ENCODE measurements around the gene SNTB2. TPM values are rescaled to one million over a fixed set of nuclear protein-coding genes. Genes with fewer than 3 reads are reported as not detected.

The SNTB2 gene
- total RNA-seq, 1 donor from 2014 or later: 49.5 TPM

DNA sequence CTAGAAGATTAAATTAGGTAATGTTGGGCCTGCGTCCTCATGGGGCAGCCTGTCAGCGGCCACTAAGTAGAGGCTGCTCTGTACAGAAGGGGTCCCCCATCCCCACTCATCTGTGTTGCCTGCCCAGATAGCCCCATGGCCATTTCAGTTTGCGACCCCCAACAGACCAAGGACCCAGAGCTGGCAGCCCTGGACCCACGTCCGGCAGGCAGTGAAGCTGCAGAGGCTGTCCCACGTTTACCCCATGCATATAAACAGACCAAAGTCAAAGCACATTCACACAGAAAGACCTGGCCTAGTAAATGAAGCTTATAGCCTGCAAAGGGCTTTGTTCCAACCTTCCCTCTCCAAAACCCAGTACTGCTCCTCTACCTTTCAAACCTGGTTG, 138.8 kb downstream of the SNTB2 start:
- no peaks in the 10 kb centered on the region for H3K9me3 Mint-ChIP-seq (ENCODE audit: low read depth)
- peak overlapping the region; percentile 59 for H3K27ac Mint-ChIP-seq (ENCODE audit: unreplicated experiment)
- no peaks in the 10 kb centered on the region for H3K27me3 Mint-ChIP-seq (ENCODE audit: low read depth)

DNA sequence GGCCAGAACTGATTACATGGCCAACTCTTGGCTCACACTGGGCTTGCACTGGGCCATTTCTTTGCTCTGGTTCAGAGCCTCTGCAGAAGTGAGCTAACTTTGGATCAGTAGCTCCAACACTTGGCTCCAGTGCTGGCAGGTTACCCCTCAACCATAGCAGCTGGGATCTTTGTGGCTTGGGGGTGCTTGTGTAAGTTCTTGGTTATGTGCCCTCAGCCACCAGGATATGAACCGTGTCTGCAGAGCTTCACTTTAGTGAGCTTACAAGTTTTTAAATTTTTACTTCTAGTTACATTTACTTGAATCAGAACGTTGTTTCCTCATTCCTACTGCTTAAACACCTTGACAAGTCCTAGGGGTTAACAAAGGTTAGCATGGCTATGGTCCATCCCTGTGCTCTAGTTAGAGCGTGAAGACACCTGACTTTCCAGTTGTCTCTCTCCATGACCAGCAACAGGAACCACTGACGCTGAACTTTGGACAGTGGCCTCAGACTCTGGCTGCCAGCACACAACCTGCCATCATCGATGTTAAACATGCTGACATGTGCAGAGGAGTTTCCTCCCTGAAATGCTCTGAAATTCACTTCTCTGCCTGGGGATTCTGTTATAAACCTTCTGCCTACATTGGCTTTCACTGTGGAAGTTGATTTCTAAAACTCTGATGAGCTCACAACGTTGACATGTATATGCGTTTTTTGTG, 139.4 kb downstream of the SNTB2 start:
- Mint-ChIP-seq H3K27ac (ENCODE audit: unreplicated experiment) (peak overlapping the region; percentile 59), H3K36me3 (ENCODE audit: low read depth) (peaks cover 21% of the 10 kb centered on the region), H3K9me3 (ENCODE audit: low read depth) (no peaks in the 10 kb centered on the region), H3K4me3 (ENCODE audit: unreplicated experiment) (no peak overlapping the region), H3K27me3 (ENCODE audit: low read depth) (no peaks in the 10 kb centered on the region), H3K4me1 (ENCODE audit: low read depth) (peaks cover 46% of the 10 kb centered on the region)
- DNase-seq (ENCODE audit: low spot score): peak; percentile 6
- TF ChIP-seq, protein P1, sequence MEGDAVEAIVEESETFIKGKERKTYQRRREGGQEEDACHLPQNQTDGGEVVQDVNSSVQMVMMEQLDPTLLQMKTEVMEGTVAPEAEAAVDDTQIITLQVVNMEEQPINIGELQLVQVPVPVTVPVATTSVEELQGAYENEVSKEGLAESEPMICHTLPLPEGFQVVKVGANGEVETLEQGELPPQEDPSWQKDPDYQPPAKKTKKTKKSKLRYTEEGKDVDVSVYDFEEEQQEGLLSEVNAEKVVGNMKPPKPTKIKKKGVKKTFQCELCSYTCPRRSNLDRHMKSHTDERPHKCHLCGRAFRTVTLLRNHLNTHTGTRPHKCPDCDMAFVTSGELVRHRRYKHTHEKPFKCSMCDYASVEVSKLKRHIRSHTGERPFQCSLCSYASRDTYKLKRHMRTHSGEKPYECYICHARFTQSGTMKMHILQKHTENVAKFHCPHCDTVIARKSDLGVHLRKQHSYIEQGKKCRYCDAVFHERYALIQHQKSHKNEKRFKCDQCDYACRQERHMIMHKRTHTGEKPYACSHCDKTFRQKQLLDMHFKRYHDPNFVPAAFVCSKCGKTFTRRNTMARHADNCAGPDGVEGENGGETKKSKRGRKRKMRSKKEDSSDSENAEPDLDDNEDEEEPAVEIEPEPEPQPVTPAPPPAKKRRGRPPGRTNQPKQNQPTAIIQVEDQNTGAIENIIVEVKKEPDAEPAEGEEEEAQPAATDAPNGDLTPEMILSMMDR (IDR thresholded peaks at IDR 0.05): no peak

More for the DNA sequence above, 138.8 kb downstream of the SNTB2 start:
- TF ChIP-seq, protein P1 (IDR thresholded peaks at IDR 0.05): no peak
- peak; percentile 41 for DNase-seq (ENCODE audit: low spot score)
- Mint-ChIP-seq H3K36me3 (ENCODE audit: low read depth) (peaks cover 25% of the 10 kb centered on the region), H3K4me1 (ENCODE audit: low read depth) (peaks cover 44% of the 10 kb centered on the region), H3K4me3 (ENCODE audit: unreplicated experiment) (no peak overlapping the region)

- Mint-ChIP-seq H3K27me3 (ENCODE audit: low read depth) (no peaks in the 10 kb centered on the region), H3K4me3 (ENCODE audit: unreplicated experiment) (no peak overlapping the region), H3K9me3 (ENCODE audit: low read depth) (no peaks in the 10 kb centered on the region), H3K4me1 (ENCODE audit: low read depth) (peaks cover 46% of the 10 kb centered on the region), H3K36me3 (ENCODE audit: low read depth) (peaks cover 10% of the 10 kb centered on the region), H3K27ac (ENCODE audit: unreplicated experiment) (no peak overlapping the region)
- no peak for DNase-seq (ENCODE audit: low spot score)
- TF ChIP-seq, protein P1 (IDR thresholded peaks at IDR 0.05): no peak
Observed at GRCh38 chr16:69327585-69328310, 140.8 kb downstream of the SNTB2 start.

DNA sequence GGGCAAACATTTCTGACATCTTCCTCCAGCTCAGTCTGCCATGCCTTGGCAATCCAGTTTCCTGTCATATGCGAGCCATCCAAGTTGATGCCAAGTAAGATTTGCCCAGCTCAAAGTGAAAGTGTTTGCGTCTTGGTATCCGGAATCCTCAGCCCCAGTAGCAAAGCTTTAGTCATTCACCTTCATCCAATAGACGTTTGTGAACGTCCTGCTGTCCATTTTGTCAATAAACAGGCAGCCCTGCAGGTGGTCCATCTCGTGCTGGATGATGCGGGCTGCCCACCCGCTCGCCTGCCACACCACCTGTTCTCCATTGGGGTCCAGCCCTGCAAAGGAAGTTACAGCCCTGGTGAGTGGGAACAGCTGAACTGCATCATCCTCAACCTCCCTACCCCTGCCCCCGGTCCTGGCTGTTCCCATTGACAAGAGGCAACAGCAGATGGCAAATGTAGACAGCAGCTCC, 141.9 kb downstream of the SNTB2 start:
- no peaks in the 10 kb centered on the region for H3K9me3 Mint-ChIP-seq (ENCODE audit: low read depth)
- TF ChIP-seq, protein P1 (IDR thresholded peaks at IDR 0.05): no peak
- peaks cover 46% of the 10 kb centered on the region for H3K4me1 Mint-ChIP-seq (ENCODE audit: low read depth)
- peak overlapping the region; percentile 80 for H3K4me3 Mint-ChIP-seq (ENCODE audit: unreplicated experiment)
- H3K36me3 Mint-ChIP-seq (ENCODE audit: low read depth): peaks cover 10% of the 10 kb centered on the region
- no peaks in the 10 kb centered on the region for H3K27me3 Mint-ChIP-seq (ENCODE audit: low read depth)
- peak overlapping the region; percentile 76 for H3K27ac Mint-ChIP-seq (ENCODE audit: unreplicated experiment)
- DNase-seq (ENCODE audit: low spot score): peak; percentile 64

All from chondrocyte (in vitro differentiated cells).